PC-3 (cell line): Measurements from ENCODE around the gene FOXC2. TPM values are rescaled to one million over a fixed set of nuclear protein-coding genes. Genes with fewer than 3 reads are reported as not detected.

ENCODE experiments used
- ATAC-seq: fragments of 200-7000 bp; cut with Tn5 transposase; 2 replicates; pipeline ENCODE4 v1.9.1; 2020; ENCODE audit warnings: mild to moderate bottlenecking, moderate library complexity
- BruUV-seq: library from RNA; stranded (reverse); fragments of 400-500 nt; replicated peaks from 2 replicates; lab custom pipeline; 2021; lab: Mats Ljungman, UMichigan
- CTCF ChIA-PET: fragments of 300-600 bp; sonication (Branson Sonifier 250); formaldehyde crosslinking; loops from one replicate; lab custom pipeline; 2022; ENCODE audit warnings: antibody characterized with exemption; lab: Charles Lee
- POLR2A ChIA-PET: fragments of 300-600 bp; sonication (Branson Sonifier 250); formaldehyde crosslinking; loops from one replicate; lab custom pipeline; 2022; ENCODE audit warnings: antibody characterized with exemption; ENCODE audit not compliant: unreplicated experiment; lab: Charles Lee
- DNase-seq: peaks from one replicate; pipeline ENCODE4 v3.0.0-alpha.2; 2015
- H2AFZ ChIP-seq: fragments of 300-600 bp; sonication (generic); 2 replicates; pipeline ENCODE4 v1.6.0; 2016; ENCODE audit warnings: antibody characterized with exemption, low read length
- H3F3A ChIP-seq: fragments of 300-600 bp; sonication (generic); one replicate; pipeline ENCODE4 v1.6.0; 2017; ENCODE audit warnings: antibody characterized with exemption, low read length, control low read depth, mild to moderate bottlenecking; ENCODE audit not compliant: unreplicated experiment
- H3K27ac ChIP-seq: fragments of 300-600 bp; sonication (generic); 2 replicates; pipeline ENCODE4 v1.5.1; 2016; ENCODE audit warnings: mild to moderate bottlenecking, low read length
- H3K27me3 ChIP-seq: fragments of 300-600 bp; sonication (generic); 2 replicates; pipeline ENCODE4 v1.6.1; 2016; ENCODE audit warnings: low read length, mixed read lengths
- H3K36me3 ChIP-seq: fragments of 300-600 bp; sonication (generic); 2 replicates; pipeline ENCODE4 v1.6.1; 2016; ENCODE audit warnings: low read depth, mixed run types, low read length, mixed read lengths
- H3K4me1 ChIP-seq: fragments of 300-600 bp; sonication (generic); 2 replicates; pipeline ENCODE4 v1.5.1; 2016; ENCODE audit warnings: low read length; ENCODE audit not compliant: insufficient read depth
- H3K4me2 ChIP-seq: fragments of 300-600 bp; sonication (generic); 2 replicates; pipeline ENCODE4 v1.6.0; 2016; ENCODE audit warnings: low read length
- H3K4me3 ChIP-seq: fragments of 300-600 bp; sonication (generic); 2 replicates; pipeline ENCODE4 v1.5.1; 2016; ENCODE audit warnings: mild to moderate bottlenecking, low read length, mixed read lengths
- H3K79me2 ChIP-seq: fragments of 300-600 bp; sonication (generic); 2 replicates; pipeline ENCODE4 v1.6.1; 2017; ENCODE audit warnings: low read length, mixed read lengths
- H3K9ac ChIP-seq: fragments of 300-600 bp; sonication (generic); 2 replicates; pipeline ENCODE4 v1.6.0; 2016; ENCODE audit warnings: mild to moderate bottlenecking, low read length
- H3K9me2 ChIP-seq: fragments of 300-600 bp; sonication (generic); replicated peaks from 2 replicates; pipeline ENCODE4 v1.6.1; 2016; ENCODE audit warnings: mixed run types, low read length, mixed read lengths
- H3K9me3 ChIP-seq: fragments of 300-600 bp; sonication (generic); 2 replicates; pipeline ENCODE4 v1.6.1; 2016; ENCODE audit warnings: low read length, mixed read lengths
- H4K20me1 ChIP-seq: fragments of 300-600 bp; sonication (generic); 2 replicates; pipeline ENCODE4 v1.6.1; 2016; ENCODE audit warnings: low read length, mixed read lengths
- EZH2 ChIP-seq: fragments of 300-600 bp; sonication (generic); IDR thresholded peaks from one replicate; pipeline ENCODE4 v1.6.1; 2017; ENCODE audit warnings: antibody characterized with exemption, mild to moderate bottlenecking, low read length; ENCODE audit not compliant: unreplicated experiment
- EZH2phosphoT487 ChIP-seq: fragments of 300-600 bp; sonication (generic); IDR thresholded peaks from 2 replicates; pipeline ENCODE4 v1.6.1; 2018; ENCODE audit warnings: mild to moderate bottlenecking, antibody characterized with exemption, low read length, borderline replicate concordance
- intact Hi-C: fragments of 100-400 bp; cut with micrococcal nuclease; formaldehyde crosslinking; loops from 2 replicates; pipeline ENCODE4 v1.9.0; 2023
- total RNA-seq: library from RNA; depleted of rRNA; stranded (reverse); fragments of >200 nt; gene quantifications from 2 replicates; pipeline ENCODE4 v1.2.3, GENCODE V29; 2014
- TF ChIP-seq, protein P1 (sequence below): fragments of 300-600 bp; sonication (generic); conservative IDR thresholded peaks from 2 replicates; pipeline ENCODE4 v1.5.1; 2017; ENCODE audit warnings: antibody characterized with exemption, low read depth, mild to moderate bottlenecking, low read length

FOXC2 gene
- total RNA-seq, 1 experiment from 2014 or later, result not detected

GRCh38 chr16:86525696-86526095, 40.9 kb upstream of the FOXC2 start:
- H3K27me3 ChIP-seq, result 0 out of 2 replicates have a peak, but pooled peaks cover 11% of the 10 kb centered on the region
- H3K4me3 ChIP-seq, result no peak overlapping the region
- no peaks in the 10 kb centered on the region for H3K9me3 ChIP-seq
- no peaks in the 10 kb centered on the region for H3K9me2 ChIP-seq
- DNase-seq (no peak), ATAC-seq (no peak)
- no peak for TF ChIP-seq EZH2phosphoT487
- TF ChIP-seq, protein P1, sequence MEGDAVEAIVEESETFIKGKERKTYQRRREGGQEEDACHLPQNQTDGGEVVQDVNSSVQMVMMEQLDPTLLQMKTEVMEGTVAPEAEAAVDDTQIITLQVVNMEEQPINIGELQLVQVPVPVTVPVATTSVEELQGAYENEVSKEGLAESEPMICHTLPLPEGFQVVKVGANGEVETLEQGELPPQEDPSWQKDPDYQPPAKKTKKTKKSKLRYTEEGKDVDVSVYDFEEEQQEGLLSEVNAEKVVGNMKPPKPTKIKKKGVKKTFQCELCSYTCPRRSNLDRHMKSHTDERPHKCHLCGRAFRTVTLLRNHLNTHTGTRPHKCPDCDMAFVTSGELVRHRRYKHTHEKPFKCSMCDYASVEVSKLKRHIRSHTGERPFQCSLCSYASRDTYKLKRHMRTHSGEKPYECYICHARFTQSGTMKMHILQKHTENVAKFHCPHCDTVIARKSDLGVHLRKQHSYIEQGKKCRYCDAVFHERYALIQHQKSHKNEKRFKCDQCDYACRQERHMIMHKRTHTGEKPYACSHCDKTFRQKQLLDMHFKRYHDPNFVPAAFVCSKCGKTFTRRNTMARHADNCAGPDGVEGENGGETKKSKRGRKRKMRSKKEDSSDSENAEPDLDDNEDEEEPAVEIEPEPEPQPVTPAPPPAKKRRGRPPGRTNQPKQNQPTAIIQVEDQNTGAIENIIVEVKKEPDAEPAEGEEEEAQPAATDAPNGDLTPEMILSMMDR, result no peak
- no peaks in the 10 kb centered on the region for H4K20me1 ChIP-seq
- intact Hi-C loops, result no loop called here
- no peaks in the 10 kb centered on the region for H3K4me1 ChIP-seq
- no peaks in the 10 kb centered on the region for H3K79me2 ChIP-seq
- BruUV-seq, result no TSS peak
- ChIA-PET POLR2A (no interaction called here), CTCF (no interaction called here)
- no peak overlapping the region for H3K27ac ChIP-seq
- no peak overlapping the region for H3K9ac ChIP-seq
- no peak overlapping the region for H3K4me2 ChIP-seq
- no peak overlapping the region for H2AFZ ChIP-seq
- H3F3A ChIP-seq, result no peaks in the 10 kb centered on the region
- H3K36me3 ChIP-seq, result no peaks in the 10 kb centered on the region

- Histone ChIP-seq H3K4me3 (no peak overlapping the region), H3K27me3 (0 out of 2 replicates have a peak, but pooled peaks cover 4% of the 10 kb centered on the region), H3K27ac (no peak overlapping the region), H3F3A (no peaks in the 10 kb centered on the region), H3K4me1 (no peaks in the 10 kb centered on the region), H3K79me2 (no peaks in the 10 kb centered on the region), H3K9me3 (no peaks in the 10 kb centered on the region), H4K20me1 (no peaks in the 10 kb centered on the region), H3K4me2 (no peak overlapping the region), H3K9ac (no peak overlapping the region), H3K9me2 (no peaks in the 10 kb centered on the region), H3K36me3 (no peaks in the 10 kb centered on the region), H2AFZ (no peak overlapping the region)
- POLR2A ChIA-PET, result no interaction called here
- TF ChIP-seq, protein P1, result no peak
- TF ChIP-seq EZH2phosphoT487 (no peak), EZH2 (no peak)
- intact Hi-C loops, result no loop called here
- CTCF ChIA-PET, result no interaction called here
- DNase-seq (no peak), ATAC-seq (no peak)
- BruUV-seq, result no TSS peak
Measured at GRCh38 chr16:86527366-86527765, 39.3 kb upstream of the FOXC2 start.

- no peaks in the 10 kb centered on the region for H3K79me2 ChIP-seq
- BruUV-seq, result no TSS peak
- no peak for TF ChIP-seq EZH2
- TF ChIP-seq EZH2phosphoT487, result no peak
- TF ChIP-seq, protein P1, result no peak
- DNase-seq (no peak), ATAC-seq (no peak)
- H4K20me1 ChIP-seq, result no peaks in the 10 kb centered on the region
- ChIA-PET CTCF (no interaction called here), POLR2A (no interaction called here)
- intact Hi-C loops, result no loop called here
- no peaks in the 10 kb centered on the region for H3K9me3 ChIP-seq
- no peaks in the 10 kb centered on the region for H3K9me2 ChIP-seq
- H3K27ac ChIP-seq, result no peak overlapping the region
- no peak overlapping the region for H3K4me2 ChIP-seq
- no peak overlapping the region for H3K4me3 ChIP-seq
- no peak overlapping the region for H3K9ac ChIP-seq
- H3F3A ChIP-seq, result no peaks in the 10 kb centered on the region
- H3K4me1 ChIP-seq, result no peaks in the 10 kb centered on the region
- H3K27me3 ChIP-seq, result 0 out of 2 replicates have a peak, but pooled peaks cover 4% of the 10 kb centered on the region
- H2AFZ ChIP-seq, result no peak overlapping the region
- H3K36me3 ChIP-seq, result no peaks in the 10 kb centered on the region
Measured at GRCh38 chr16:86528061-86528929, 38.3 kb upstream of the FOXC2 start.
